IPS-18c (cell line): ENCODE measurements around the gene TLE1.
A peak's percentile ranks its signal among the peaks of the same experiment; 100 is the strongest.
"Not testable (repeated sequence)": the region's sequence is repeated elsewhere in the genome, so short reads cannot be mapped to it uniquely, and the experiment has no call there.

Experiments used
- H3K4me3 ChIP-seq: 2 replicates; pipeline ENCODE4 v1.7.0; 2013; ENCODE audit warnings: low read depth, mild to moderate bottlenecking, low read length, moderate library complexity; ENCODE audit not compliant: insufficient read depth
- H3K9me3 ChIP-seq: one replicate; pipeline ENCODE4 v1.6.1; 2013; ENCODE audit warnings: mild to moderate bottlenecking, low read length, moderate library complexity; ENCODE audit not compliant: control insufficient read depth, insufficient read depth

Gene TLE1

DNA sequence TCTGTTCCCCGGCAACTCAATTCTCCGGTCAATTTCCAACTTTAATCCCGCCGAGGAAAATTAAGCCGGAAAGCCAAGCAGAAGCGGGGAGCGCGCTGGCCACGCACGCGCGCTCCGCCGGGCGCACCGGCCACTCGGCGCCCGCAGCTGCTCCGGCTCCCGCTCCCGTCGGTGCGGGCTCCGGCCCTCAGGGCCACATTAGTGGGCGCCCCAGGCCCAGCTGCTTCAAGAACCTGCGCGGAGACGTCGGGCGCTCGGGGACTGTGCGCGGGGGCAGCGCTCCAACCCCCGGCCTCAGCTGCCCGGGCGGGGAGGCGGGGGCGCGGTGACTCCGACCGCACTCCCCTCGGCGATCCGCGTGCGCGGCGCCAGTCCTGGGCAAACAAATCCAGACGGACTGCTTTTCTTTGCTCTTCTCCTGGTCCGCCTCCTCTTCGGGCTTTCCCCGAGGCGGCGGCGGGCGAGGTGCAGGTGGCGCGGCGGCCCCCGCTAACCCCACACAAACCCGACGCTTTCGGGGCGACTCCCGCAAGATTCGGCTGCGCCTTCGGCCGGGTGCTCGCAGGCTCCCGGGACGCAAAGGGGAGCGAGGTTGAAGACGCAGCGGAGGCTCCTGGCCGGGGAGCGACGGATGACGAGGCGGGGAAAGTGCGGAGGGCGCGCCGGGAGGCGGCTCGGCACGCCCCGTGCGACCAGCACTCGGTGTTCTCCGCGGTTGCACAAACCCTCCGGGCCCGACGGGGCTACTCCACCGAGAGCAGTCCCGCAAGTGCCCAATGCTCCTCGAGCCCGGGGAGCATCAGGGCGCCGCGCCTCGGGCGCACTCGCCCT lies 870 bp downstream of the TLE1 start:
- not testable (repeated sequence) for H3K9me3 ChIP-seq
- H3K4me3 ChIP-seq = peak overlapping the region; percentile 78

DNA sequence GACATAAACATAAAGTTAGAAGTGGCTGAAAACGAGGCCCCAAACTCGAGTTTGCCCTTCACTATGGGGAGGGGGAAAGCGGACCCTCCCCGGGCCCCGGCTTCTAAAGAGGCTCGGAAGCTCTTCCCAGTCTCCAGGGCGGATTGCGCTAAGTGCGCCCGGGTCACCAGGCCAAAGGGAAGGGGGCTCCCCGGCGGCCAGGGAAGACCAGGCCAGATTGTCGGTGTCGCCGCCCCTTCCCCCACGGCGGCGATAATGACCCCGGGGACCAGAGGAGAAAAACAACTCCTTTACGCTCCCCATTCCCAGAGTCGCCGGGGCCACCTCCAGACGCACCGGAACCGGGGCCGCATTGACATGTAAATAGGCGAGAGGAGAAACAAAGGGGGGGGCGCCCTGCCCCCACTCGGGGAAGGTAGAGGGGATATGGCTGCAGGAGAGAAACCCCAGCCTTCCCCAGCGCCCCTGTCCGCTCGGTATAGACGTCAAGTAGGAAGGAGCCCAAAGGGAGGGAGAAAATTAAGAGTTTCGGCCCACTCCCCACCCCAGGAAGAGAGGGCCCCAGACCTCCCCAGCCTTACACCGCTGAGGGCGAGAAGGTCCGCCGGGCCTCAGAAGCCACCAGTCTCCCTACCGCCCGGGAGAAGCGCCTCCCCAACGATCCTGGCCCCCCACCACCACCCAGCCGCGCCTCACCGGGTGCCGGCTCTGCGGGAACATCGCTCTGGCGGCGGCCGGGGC lies 1.7 kb downstream of the TLE1 start:
- peaks cover 4% of the 10 kb centered on the region for H3K9me3 ChIP-seq
- peak overlapping the region; percentile 78 for H3K4me3 ChIP-seq

- peak overlapping the region; percentile 78 for H3K4me3 ChIP-seq
Observed at GRCh38 chr9:81686614-81687520, 2.5 kb downstream of the TLE1 start.

DNA sequence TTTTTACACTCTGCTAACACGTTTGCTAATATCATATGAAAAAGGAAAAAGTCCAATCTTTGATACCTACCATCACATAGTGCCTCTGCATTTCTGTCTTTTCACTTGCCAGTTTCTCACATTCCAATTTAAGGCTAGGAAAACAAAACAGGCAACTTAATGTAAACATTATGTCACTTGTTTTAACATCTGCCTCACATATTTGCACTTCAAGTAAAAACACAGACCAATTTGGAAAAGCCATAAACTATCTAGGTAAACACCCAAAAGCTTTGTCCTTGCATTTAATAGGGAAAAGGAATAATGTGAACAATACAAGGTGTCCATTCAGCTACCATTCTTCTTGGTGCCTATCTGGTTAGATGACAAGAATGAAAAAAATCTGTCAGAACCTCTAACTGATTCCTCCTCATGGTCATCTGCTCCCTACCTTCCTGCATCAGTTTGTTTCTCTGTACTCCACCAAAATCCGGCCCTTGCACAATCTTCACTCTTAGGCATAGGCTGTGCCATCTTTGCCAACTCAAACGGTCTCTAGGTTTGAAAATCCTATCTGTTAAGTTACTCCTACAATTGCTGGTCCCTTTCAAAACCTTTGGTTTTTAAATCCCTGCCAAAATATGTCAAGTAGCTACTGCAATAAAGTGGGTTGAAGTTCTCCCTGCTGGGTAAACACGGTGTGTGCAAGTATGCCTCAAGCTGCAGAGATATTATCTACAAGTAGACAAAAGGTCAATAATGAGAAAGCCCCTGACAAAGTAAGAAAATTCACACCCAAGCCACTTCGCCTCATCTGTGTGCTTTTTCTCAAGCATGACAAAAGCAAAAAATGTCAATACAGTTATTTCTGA lies 3.4 kb downstream of the TLE1 start:
- peak overlapping the region; percentile 78 for H3K4me3 ChIP-seq
- peaks cover 4% of the 10 kb centered on the region for H3K9me3 ChIP-seq

More at GRCh38 chr9:81686614-81687520, 2.5 kb downstream of the TLE1 start:
- H3K9me3 ChIP-seq = peaks cover 4% of the 10 kb centered on the region

DNA sequence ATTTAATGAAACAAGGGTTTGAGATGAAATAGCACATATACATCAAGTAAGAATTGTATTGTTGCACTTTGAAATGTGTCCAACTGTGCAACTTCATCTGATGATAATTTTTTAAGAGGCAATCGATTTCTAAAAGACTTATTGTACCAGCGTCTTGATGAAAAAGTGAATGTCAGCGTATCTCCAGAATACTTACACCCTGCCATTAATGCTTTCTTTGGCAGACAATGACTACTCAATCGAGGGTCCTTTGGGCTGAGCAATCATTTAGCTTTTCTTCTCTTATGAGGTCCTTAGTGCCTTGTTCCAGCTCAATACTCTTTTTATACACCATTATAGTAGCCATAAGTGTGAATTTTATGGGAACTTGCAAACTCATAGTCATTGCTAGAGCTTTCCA lies 4.7 kb downstream of the TLE1 start:
- Histone ChIP-seq H3K9me3 (peaks cover 4% of the 10 kb centered on the region), H3K4me3 (no peak overlapping the region)

DNA sequence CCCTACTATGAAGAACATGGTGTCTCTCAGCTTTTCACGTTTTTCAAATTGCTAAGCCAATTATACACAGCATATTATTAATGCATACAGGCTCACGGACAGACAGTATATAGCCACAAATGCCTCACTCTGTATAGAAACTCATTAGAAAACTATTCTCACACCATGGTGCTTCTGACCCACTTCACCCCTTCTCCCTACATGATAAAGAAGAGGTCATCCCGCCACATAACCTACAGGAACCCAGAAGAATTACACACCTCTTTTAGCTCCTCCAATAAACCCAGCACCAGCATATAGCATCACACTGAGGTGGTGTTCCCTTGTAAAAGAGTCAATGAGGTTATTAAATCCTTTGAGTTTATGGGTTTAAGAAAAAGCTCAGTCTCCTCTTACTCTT lies 5.6 kb downstream of the TLE1 start:
- Histone ChIP-seq H3K9me3 (peaks cover 4% of the 10 kb centered on the region), H3K4me3 (no peak overlapping the region)

- H3K4me3 ChIP-seq = no peak overlapping the region
Observed at GRCh38 chr9:81683238-81683637, 6.1 kb downstream of the TLE1 start.

DNA sequence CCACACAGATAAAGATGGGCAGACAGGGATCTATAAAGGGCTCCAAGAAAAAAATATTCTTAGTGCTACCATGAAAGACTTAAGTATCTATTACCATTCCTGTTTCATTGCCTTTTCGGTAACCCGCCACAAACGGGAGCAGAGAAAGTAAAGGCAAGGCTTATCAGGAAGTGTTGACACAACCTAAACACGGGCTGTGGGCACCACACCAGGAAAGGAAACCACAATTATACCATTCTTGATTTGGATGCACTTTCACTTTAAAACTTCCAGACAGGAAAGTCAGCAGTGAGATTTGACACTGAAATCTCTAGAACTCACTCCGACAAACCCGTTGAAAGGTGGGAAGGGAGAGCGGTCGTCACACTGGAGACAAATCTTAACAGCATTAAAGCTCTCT lies 6.5 kb downstream of the TLE1 start:
- Histone ChIP-seq H3K9me3 (peaks cover 4% of the 10 kb centered on the region), H3K4me3 (no peak overlapping the region)

More at GRCh38 chr9:81683238-81683637, 6.1 kb downstream of the TLE1 start:
- peaks cover 4% of the 10 kb centered on the region for H3K9me3 ChIP-seq

- no peak overlapping the region for H3K4me3 ChIP-seq
- H3K9me3 ChIP-seq = peaks cover 4% of the 10 kb centered on the region
Observed at GRCh38 chr9:81682177-81682576, 7.2 kb downstream of the TLE1 start.

DNA sequence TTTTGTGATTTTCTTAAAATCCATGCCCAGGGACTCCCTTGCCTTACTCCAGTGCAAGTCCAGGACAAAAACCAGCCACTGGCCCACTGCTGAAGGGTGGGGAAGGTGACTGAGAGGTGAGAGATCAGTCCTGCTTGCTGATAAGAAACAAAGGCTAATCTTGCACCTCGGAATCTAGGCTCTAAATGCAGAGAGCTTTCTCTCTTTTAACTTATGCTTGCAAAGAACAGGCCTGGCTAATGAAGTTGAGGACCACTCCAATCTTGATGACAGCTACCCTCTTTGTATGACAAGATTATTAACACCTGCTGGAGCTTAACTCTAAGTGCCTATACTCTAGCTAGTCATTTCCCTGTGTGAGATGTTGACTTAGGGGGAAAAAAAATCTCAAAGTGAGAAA lies 8.8 kb downstream of the TLE1 start:
- no peaks in the 10 kb centered on the region for H3K9me3 ChIP-seq
- no peak overlapping the region for H3K4me3 ChIP-seq

DNA sequence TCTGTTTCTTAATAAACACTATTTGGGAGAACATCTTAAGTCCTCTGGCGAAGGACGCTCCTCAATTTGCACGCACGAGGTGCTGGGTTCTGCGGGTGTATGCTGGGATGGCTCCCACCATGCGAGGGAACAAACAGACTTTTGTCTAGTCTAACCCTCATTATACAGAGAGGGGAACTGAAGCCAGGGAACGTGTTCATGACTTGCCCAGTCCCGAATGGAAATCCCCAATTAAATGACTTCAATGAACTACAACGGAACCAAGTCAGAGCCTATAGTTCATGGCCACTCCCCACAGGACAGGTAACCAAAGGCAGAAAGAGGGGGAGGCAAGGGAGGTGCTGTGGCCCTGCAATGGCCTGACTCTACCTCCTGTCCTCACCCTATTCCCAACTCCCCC lies 9.3 kb downstream of the TLE1 start:
- no peak overlapping the region for H3K4me3 ChIP-seq
- H3K9me3 ChIP-seq = no peaks in the 10 kb centered on the region

DNA sequence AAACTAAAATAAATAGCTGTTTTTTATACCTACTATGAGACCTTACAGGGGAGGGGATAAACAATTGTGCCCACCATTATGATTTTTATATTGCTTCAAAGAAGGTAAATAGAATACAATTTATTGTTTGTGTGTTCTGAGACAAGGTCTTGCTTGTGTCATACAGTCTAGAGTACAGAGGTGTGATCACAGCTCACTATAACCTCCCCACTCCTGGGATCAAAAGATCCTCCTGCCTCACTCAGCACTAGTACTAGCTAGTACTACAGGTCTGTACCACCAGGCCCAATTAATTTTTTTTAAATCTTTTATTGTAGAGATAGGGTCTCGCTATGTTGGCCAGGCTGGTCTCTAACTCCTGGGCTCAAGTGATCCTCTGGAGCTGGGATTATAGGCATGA lies 11.3 kb downstream of the TLE1 start:
- Histone ChIP-seq H3K9me3 (no peaks in the 10 kb centered on the region), H3K4me3 (no peak overlapping the region)

DNA sequence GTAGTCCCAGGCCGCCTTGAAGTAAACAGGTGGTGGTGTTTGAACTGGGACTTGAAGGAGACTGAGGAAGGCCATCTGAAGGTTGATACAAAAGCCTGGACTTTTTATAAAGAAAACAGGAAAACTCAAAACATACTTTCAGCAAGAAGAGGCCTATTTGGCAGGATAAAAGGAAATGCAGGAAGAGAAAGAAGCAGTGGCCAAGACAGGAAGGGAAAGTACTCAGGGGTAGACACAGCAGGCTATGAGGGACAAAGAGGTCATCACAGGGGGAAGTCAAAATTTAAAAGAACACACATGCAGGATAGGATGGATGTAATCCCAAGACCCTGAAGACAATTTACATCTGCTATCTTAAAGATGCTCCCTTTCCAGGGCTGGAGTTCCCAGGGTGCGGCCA lies 13.0 kb downstream of the TLE1 start:
- Histone ChIP-seq H3K4me3 (no peak overlapping the region), H3K9me3 (no peaks in the 10 kb centered on the region)

GRCh38 chr9:81673310-81673709 lies 16.0 kb downstream of the TLE1 start:
- H3K9me3 ChIP-seq = no peaks in the 10 kb centered on the region
- no peak overlapping the region for H3K4me3 ChIP-seq

DNA sequence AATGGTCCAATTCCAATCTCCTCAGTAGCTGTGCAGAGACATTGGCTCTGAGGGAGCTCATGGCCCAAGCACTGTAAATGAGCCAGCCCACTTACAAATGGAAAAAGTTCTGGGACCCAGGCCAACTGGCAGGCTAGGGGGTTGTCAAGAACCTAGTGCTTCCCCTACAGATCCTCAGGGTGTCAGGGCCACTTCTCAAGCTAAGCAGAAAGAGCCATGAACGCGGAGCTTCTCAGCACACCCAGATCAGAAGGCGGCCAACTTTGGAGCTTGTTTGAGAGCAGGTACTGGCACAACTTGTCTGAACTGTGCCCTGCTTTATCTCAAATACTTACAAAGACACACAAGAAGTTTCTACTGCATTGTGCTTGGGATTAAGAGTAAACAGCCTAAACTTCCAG lies 17.5 kb downstream of the TLE1 start:
- H3K9me3 ChIP-seq = no peaks in the 10 kb centered on the region
- H3K4me3 ChIP-seq = no peak overlapping the region

GRCh38 chr9:81669866-81670265 lies 19.5 kb downstream of the TLE1 start:
- no peaks in the 10 kb centered on the region for H3K9me3 ChIP-seq
- H3K4me3 ChIP-seq = no peak overlapping the region
